Neural crest cell (in vitro differentiated cells): ENCODE data around the gene ZNF609. TPM values are rescaled to one million over a fixed set of nuclear protein-coding genes. Genes with fewer than 3 reads are reported as not detected.

Source experiments
- DNase-seq: peaks from one replicate; pipeline ENCODE4 v3.0.0; 2021; ENCODE audit warnings: low read depth, mixed read lengths, low spot score
- H3K27ac Mint-ChIP-seq: one replicate; pipeline ENCODE4 v1.8.0; 2021; ENCODE audit warnings: mild to moderate bottlenecking, mixed read lengths; ENCODE audit not compliant: unreplicated experiment
- H3K27me3 Mint-ChIP-seq: 2 replicates; pipeline ENCODE4 v1.8.0; 2021; ENCODE audit warnings: low read depth, mild to moderate bottlenecking, mixed read lengths
- H3K36me3 Mint-ChIP-seq: 2 replicates; pipeline ENCODE4 v1.8.0; 2021; ENCODE audit warnings: low read depth, mild to moderate bottlenecking, mixed read lengths
- H3K4me1 Mint-ChIP-seq: 2 replicates; pipeline ENCODE4 v1.8.0; 2021; ENCODE audit warnings: mixed read lengths
- H3K4me3 Mint-ChIP-seq: one replicate; pipeline ENCODE4 v1.8.0; 2021; ENCODE audit warnings: mild to moderate bottlenecking, mixed read lengths
- H3K9me3 Mint-ChIP-seq: 2 replicates; pipeline ENCODE4 v1.8.0; 2021; ENCODE audit warnings: mixed read lengths
- CTCF ChIP-seq: fragments of 200-600 bp; sonication (generic); conservative IDR thresholded peaks from 2 replicates; pipeline ENCODE4 v1.5.0; 2021; ENCODE audit warnings: antibody characterized with exemption, mild to moderate bottlenecking
- total RNA-seq: library from RNA; stranded (reverse); gene quantifications from 2 replicates; pipeline ENCODE4 v1.2.1, GENCODE V29; 2021

The ZNF609 gene
- total RNA-seq, 1 donor from 2014 or later, result 43.0 TPM

DNA sequence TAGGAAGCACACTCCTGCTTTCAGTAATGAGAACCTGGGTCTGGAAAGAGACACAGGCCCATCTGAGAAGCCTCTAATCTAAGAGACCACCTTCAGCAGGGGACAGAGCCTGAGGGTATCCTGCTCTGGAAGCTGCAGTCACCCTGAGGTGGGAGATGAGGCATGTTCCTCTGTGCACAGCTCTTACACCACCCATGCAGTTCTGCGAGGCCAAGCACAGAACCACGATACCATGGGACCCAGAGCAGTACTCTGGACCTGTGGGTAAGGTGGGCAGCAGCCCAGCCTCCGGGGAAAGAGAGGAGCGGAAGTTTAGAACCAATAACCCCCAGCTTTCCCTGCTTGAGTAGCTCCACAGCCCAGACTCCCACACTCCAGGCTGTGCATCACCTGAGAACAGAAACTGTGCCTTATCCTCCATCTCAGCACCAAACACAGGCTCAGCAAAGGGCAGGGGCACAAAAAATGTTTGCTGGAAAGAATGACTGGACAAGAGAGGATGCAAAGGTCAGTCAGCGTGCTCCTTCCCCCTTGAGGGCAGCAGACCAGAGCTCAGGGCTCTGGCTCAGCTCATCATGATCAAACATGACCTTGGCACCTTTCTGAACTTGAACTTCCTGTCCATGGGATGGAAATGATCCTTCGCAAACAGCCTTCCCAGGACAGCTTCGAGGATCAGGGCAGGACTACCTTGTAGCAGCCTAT lies 271.9 kb downstream of the ZNF609 start:
- no peak for DNase-seq
- Mint-ChIP-seq H3K4me3 (no peak overlapping the region), H3K9me3 (no peaks in the 10 kb centered on the region), H3K27me3 (no peaks in the 10 kb centered on the region), H3K4me1 (peaks cover 30% of the 10 kb centered on the region), H3K27ac (peak overlapping the region; percentile 19), H3K36me3 (no peaks in the 10 kb centered on the region)
- no peak for TF ChIP-seq CTCF

Other genes with a start within 250 kb of the ZNF609 start
- gene CSNK1G1, start 104.4 kb upstream of the ZNF609 start, total RNA-seq, result 15.5 and 16.3 TPM in 2 replicates
- 84.3 and 88.4 TPM in 2 replicates for gene PCLAF, start 79.1 kb upstream of the ZNF609 start, total RNA-seq
- gene TRIP4, start 72.7 kb upstream of the ZNF609 start, total RNA-seq, result 19.4 and 20.8 TPM in 2 replicates